Upper lobe of left lung (tissue), 6 donors: ENCODE data around the gene TNFAIP8L3. TPM values are rescaled to one million over a fixed set of nuclear protein-coding genes. Genes with fewer than 3 reads are reported as not detected.

ENCODE experiments used
- ATAC-seq, 2 donors: fragments of 200-7000 bp; cut with Tn5 transposase; one replicate each; pipeline ENCODE4 v1.9.1; 2022; ENCODE audit warnings: mild to moderate bottlenecking in 2 of 2, moderate library complexity in 2 of 2; ENCODE audit not compliant: low FRiP score in 2 of 2
- DNase-seq, 2 donors: peaks; one replicate each; pipeline ENCODE4 v3.0.0-alpha.2; 2019 to 2020
- H3K27ac ChIP-seq, 4 donors: fragments of 200-600 bp; sonication (generic); one replicate each; pipeline ENCODE4 v1.5.1; 2016 to 2019
- H3K27me3 ChIP-seq, 4 donors: fragments of 200-600 bp; sonication (generic); one replicate each; pipeline ENCODE4 v1.5.1; 2017 to 2019
- H3K36me3 ChIP-seq, 4 donors: fragments of 200-600 bp; sonication (generic); one replicate each; pipeline ENCODE4 v1.5.1; 2016 to 2019
- H3K4me1 ChIP-seq, 4 donors: fragments of 200-600 bp; sonication (generic); one replicate each; pipeline ENCODE4 v1.5.1; 2018 to 2019
- H3K4me3 ChIP-seq, 4 donors: fragments of 200-600 bp; sonication (generic); one replicate each; pipeline ENCODE4 v1.5.1; 2017 to 2019; ENCODE audit warnings: mild to moderate bottlenecking in 2 of 4, moderate library complexity in 1 of 4
- H3K9me3 ChIP-seq, 4 donors: fragments of 200-600 bp; sonication (generic); one replicate each; pipeline ENCODE4 v1.5.1; 2018 to 2019
- EP300 ChIP-seq, 4 donors: sonication (generic); formaldehyde crosslinking; IDR thresholded peaks; one replicate each; pipeline ENCODE4 v1.5.1; 2017; ENCODE audit warnings: antibody characterized with exemption in 4 of 4, control low read depth in 2 of 4
- POLR2A ChIP-seq, 4 donors: fragments of 450-650 bp; IDR thresholded peaks; one replicate each; pipeline ENCODE4 v1.5.1; 2016 to 2017; ENCODE audit warnings: antibody characterized with exemption in 4 of 4, mild to moderate bottlenecking in 2 of 4
- POLR2AphosphoS5 ChIP-seq, 2 donors: sonication (generic); formaldehyde crosslinking; IDR thresholded peaks; one replicate each; pipeline ENCODE4 v1.5.1; 2017; ENCODE audit warnings: antibody characterized with exemption in 2 of 2
- WGBS, 2 donors: methylation state at CpG; one replicate each; pipeline ENCODE4 v1.1.5; 2017 to 2018; 5-methylcytosine and 5-hydroxymethylcytosine counted together
- total RNA-seq, 6 donors: library from RNA; depleted of rRNA in 4 of 6; stranded (reverse); fragments of >200 nt in 4 of 6; gene quantifications; one replicate each; pipeline versions ENCODE4 v1.1.0 to v1.2.1, GENCODE V29; 2016 to 2021
- TF ChIP-seq, protein P1 (sequence below), 6 experiments: fragments of 450-650 bp in 4 of 6; fragments of 200-600 bp in 2 of 6; sonication (generic) in 2 of 6; IDR thresholded peaks; one replicate each; pipeline ENCODE4 v1.5.1; 2016 to 2019; ENCODE audit warnings: antibody characterized with exemption in 6 of 6
- donor health status: DM: no; HTN: no; CAD: no; lungs with moderate emphysema.
- donor health status: DM: no; HTN: yes; CAD: no; lungs with severe emphysema.

Gene TNFAIP8L3
- total RNA-seq, 6 donors from 2014 or later = 4.2 to 12.4 (median 7.1) TPM

DNA sequence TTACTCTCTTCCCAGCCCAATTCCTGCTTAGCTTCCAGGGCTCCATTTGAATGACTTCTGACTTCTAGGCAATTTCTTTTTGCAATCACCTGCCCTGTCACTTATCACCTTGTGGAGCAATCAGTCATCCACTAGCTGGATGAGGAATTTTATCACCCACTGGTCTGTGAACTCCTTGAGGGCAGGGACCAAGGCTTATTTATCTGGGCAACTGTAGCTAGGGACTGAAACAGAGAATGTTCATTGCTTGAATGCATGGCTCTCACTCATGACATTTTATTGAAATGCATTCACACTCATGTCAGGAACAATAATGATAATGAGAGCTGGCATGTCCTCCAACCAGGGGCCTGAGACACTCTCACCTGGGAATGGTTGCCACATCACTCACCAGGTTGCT, 15.5 kb downstream of the TNFAIP8L3 start:
- Histone ChIP-seq H3K4me1 (peaks cover 0 to 15% (median 6%) of the 10 kb centered on the region in 4 donors), H3K27ac (no peak overlapping the region), H3K27me3 (no peaks in the 10 kb centered on the region), H3K36me3 (no peaks in the 10 kb centered on the region), H3K4me3 (no peak overlapping the region), H3K9me3 (no peaks in the 10 kb centered on the region)
- TF ChIP-seq, protein P1, sequence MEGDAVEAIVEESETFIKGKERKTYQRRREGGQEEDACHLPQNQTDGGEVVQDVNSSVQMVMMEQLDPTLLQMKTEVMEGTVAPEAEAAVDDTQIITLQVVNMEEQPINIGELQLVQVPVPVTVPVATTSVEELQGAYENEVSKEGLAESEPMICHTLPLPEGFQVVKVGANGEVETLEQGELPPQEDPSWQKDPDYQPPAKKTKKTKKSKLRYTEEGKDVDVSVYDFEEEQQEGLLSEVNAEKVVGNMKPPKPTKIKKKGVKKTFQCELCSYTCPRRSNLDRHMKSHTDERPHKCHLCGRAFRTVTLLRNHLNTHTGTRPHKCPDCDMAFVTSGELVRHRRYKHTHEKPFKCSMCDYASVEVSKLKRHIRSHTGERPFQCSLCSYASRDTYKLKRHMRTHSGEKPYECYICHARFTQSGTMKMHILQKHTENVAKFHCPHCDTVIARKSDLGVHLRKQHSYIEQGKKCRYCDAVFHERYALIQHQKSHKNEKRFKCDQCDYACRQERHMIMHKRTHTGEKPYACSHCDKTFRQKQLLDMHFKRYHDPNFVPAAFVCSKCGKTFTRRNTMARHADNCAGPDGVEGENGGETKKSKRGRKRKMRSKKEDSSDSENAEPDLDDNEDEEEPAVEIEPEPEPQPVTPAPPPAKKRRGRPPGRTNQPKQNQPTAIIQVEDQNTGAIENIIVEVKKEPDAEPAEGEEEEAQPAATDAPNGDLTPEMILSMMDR (IDR thresholded peaks at IDR 0.05) = no peak
- TF ChIP-seq POLR2AphosphoS5 (IDR thresholded peaks at IDR 0.05) = no peak
- TF ChIP-seq EP300 (IDR thresholded peaks at IDR 0.05) = no peak
- no peak for TF ChIP-seq POLR2A (IDR thresholded peaks at IDR 0.05)
- DNase-seq (no peak), ATAC-seq (no peak)

DNA sequence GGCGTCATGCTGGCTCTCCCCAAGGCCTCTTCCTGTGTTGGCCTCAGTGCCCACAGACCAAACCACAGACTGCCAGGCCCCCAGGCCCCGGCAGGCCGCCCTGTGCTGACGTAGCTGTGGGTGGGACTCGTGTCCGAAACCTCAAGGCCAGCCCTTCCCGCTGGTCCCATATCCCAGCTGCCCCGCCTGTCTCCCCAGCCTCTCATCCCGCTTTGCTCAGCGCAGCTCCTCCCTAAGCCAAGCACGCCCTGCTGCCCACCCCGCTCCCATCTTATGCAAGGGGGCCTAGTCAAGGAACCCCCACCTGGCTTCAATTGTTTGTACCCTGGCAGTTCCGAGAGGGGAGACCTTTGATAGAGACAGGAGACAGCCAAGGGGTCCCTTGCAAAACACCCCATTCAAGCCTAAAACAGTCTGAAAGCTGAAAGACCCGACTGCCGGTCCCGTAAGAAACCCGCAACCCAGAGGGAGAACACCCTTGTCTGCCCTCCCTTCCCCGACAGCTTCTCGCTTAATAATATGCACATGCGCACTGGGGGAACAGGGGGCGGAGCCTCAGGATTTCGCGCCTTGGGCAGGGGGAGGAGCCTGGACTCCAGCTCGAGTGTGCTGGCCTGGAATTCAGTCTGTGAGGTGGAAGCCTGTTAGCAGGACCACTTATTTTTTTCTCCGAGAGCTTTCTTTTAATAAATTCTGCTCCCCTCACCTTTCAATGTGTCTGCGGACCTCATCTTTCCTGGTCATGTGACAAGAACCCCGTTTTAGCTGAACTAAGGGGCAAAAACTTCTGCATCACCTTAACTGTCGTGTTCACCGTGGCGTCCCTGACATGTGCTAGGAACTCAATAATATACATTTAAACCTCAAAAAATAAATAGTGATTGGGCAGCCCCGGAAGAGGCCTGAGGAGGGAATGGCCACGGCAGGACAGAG, 17.2 kb downstream of the TNFAIP8L3 start:
- H3K4me3 ChIP-seq = peak overlapping the region in 3 of 4 donors; percentile 31 to 43 (median 41)
- peaks cover 0 to 15% (median 6%) of the 10 kb centered on the region in 4 donors for H3K4me1 ChIP-seq
- ATAC-seq (peak; percentile 80 to 92), DNase-seq (peak; percentile 73 to 90)
- TF ChIP-seq, protein P1 (IDR thresholded peaks at IDR 0.05) = no peak
- TF ChIP-seq EP300 (IDR thresholded peaks at IDR 0.05) = no peak
- peak in 1 of 4 donors; percentile 49 for TF ChIP-seq POLR2A (IDR thresholded peaks at IDR 0.05)
- peak in 1 of 2 donors; percentile 11 for TF ChIP-seq POLR2AphosphoS5 (IDR thresholded peaks at IDR 0.05)
- H3K9me3 ChIP-seq = no peaks in the 10 kb centered on the region
- H3K27me3 ChIP-seq = no peaks in the 10 kb centered on the region
- no peaks in the 10 kb centered on the region for H3K36me3 ChIP-seq
- WGBS, 2 donors = 44 to 60% methylated on average over 32 of the region's 32 CpGs
- H3K27ac ChIP-seq = peak overlapping the region in 2 of 4 donors; percentile 58 to 75

GRCh38 chr15:51076524-51077220, 18.0 kb downstream of the TNFAIP8L3 start:
- peaks cover 0 to 15% (median 6%) of the 10 kb centered on the region in 4 donors for H3K4me1 ChIP-seq
- H3K36me3 ChIP-seq = no peaks in the 10 kb centered on the region
- ATAC-seq (no peak), DNase-seq (peak in 1 of 2 donors; percentile 72)
- TF ChIP-seq EP300 (IDR thresholded peaks at IDR 0.05) = no peak
- TF ChIP-seq, protein P1 (IDR thresholded peaks at IDR 0.05) = no peak
- no peak for TF ChIP-seq POLR2A (IDR thresholded peaks at IDR 0.05)
- TF ChIP-seq POLR2AphosphoS5 (IDR thresholded peaks at IDR 0.05) = no peak
- no peaks in the 10 kb centered on the region for H3K9me3 ChIP-seq
- peak overlapping the region in 2 of 4 donors; percentile 31 to 43 for H3K4me3 ChIP-seq
- peak overlapping the region in 2 of 4 donors; percentile 58 to 75 for H3K27ac ChIP-seq
- no peaks in the 10 kb centered on the region for H3K27me3 ChIP-seq
- 74 to 85% methylated on average over 16 of the region's 16 CpGs for WGBS, 2 donors

DNA sequence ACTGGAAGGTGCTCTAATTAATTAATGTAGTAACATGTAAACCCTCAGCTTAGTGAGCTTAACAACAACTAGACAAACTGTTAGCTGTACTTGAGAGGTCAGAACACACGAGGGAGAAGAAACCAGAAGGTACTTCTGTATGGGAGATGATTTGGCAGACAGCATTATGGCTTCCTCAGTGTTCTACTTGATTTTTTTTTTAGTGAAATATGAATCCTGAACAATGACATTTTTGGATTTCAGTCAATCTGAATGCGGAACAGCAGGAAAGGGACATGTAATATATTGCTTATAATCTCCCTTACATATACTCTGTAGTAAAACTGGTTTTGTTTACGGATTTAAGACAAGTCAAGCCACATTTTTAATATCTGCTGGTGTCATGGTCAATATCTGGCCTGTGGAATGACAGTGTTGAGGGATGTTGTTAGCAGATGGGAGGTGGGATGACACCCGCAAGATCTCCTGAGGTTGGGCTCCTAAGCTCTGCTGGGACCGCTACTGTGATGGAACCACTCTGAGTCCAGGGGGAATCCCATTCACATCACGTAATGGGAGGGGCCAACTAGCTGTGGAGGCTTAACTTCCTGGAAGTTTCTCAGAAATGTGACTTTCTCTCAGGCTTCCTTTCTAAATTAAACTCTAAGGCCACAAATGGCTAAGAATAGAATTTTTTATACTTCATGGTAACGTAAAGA, 18.7 kb downstream of the TNFAIP8L3 start:
- H3K4me1 ChIP-seq = peaks cover 0 to 15% (median 6%) of the 10 kb centered on the region in 4 donors
- H3K27ac ChIP-seq = no peak overlapping the region
- H3K27me3 ChIP-seq = no peaks in the 10 kb centered on the region
- no peaks in the 10 kb centered on the region for H3K36me3 ChIP-seq
- no peak overlapping the region for H3K4me3 ChIP-seq
- WGBS, 2 donors = 67 to 71% methylated on average over 7 of the region's 7 CpGs
- no peak for ATAC-seq
- TF ChIP-seq, protein P1 (IDR thresholded peaks at IDR 0.05) = no peak
- TF ChIP-seq POLR2A (IDR thresholded peaks at IDR 0.05) (no peak), EP300 (IDR thresholded peaks at IDR 0.05) (no peak), POLR2AphosphoS5 (IDR thresholded peaks at IDR 0.05) (no peak)
- H3K9me3 ChIP-seq = no peaks in the 10 kb centered on the region
- DNase-seq = no peak
